A549 (cell line): ENCODE data around the gene COL8A2.

Experiments used
- BHLHE40 ChIP-seq: IDR thresholded peaks from 2 replicates; pipeline ENCODE4 v1.6.1; 2012; ENCODE audit warnings: low read depth, low read length, inconsistent platforms
- CBX2 ChIP-seq: fragments of 200-600 bp; sonication (generic); IDR thresholded peaks from 2 replicates; pipeline ENCODE4 v1.6.1; 2016; ENCODE audit warnings: low read depth, mild to moderate bottlenecking, borderline replicate concordance
- CEBPB ChIP-seq, 2 experiments: fragments of >200 bp in 1 of 2; sonication (Bioruptor Twin) in 1 of 2; formaldehyde crosslinking in 1 of 2; IDR thresholded peaks; 2 replicates each; pipeline ENCODE4 v1.6.1; 2012 to 2016
- CTCF ChIP-seq: fragments of >200 bp; sonication (Bioruptor Twin); formaldehyde crosslinking; IDR thresholded peaks from 3 replicates; pipeline ENCODE4 v1.5.1; 2016
- EP300 ChIP-seq, 2 experiments: fragments of >200 bp; sonication (Bioruptor Twin); formaldehyde crosslinking; IDR thresholded peaks; 2 replicates in 1 of 2; 3 replicates in 1 of 2; pipeline ENCODE4 v1.6.1; 2016 to 2017
- JUNB ChIP-seq: fragments of >200 bp; sonication (Bioruptor Twin); formaldehyde crosslinking; IDR thresholded peaks from 2 replicates; pipeline ENCODE4 v1.6.1; 2016
- KDM5A ChIP-seq: fragments of 200-600 bp; sonication (generic); IDR thresholded peaks from 2 replicates; pipeline ENCODE4 v1.6.1; 2016; ENCODE audit warnings: antibody characterized with exemption, mild to moderate bottlenecking
- PHF8 ChIP-seq: fragments of 200-600 bp; sonication (generic); IDR thresholded peaks from 2 replicates; pipeline ENCODE4 v1.6.1; 2016; ENCODE audit warnings: low read depth, mild to moderate bottlenecking, antibody characterized with exemption, moderate library complexity, borderline replicate concordance
- POLR2A ChIP-seq: IDR thresholded peaks from 2 replicates; pipeline ENCODE4 v1.6.1; 2012; ENCODE audit warnings: mild to moderate bottlenecking, low read length
- RAD21 ChIP-seq, 2 experiments: fragments of >200 bp in 1 of 2; sonication (Bioruptor Twin) in 1 of 2; formaldehyde crosslinking in 1 of 2; IDR thresholded peaks in 1 of 2; conservative IDR thresholded peaks in 1 of 2; 2 replicates in 1 of 2; 3 replicates in 1 of 2; pipeline ENCODE4 v1.6.1; 2012 to 2018; ENCODE audit warnings: inconsistent platforms in 1 of 2
- USF2 ChIP-seq: fragments of 450-650 bp; IDR thresholded peaks from 2 replicates; pipeline ENCODE4 v1.6.1; 2014; ENCODE audit warnings: antibody characterized with exemption
- ZFP36 ChIP-seq: fragments of 450-650 bp; IDR thresholded peaks from 2 replicates; pipeline ENCODE4 v1.6.1; 2014; ENCODE audit warnings: borderline replicate concordance; ENCODE audit not compliant: partially characterized antibody

GRCh38 chr1:36115931-36116330 lies 9.1 kb downstream of the COL8A2 start:
- no peak for TF ChIP-seq CTCF
- no peak for TF ChIP-seq RAD21 (conservative IDR thresholded peaks at IDR 0.05 in 1 of 2, IDR thresholded peaks at IDR 0.05 in 1 of 2)
- TF ChIP-seq ZFP36 = no peak
- TF ChIP-seq POLR2A = no peak
- TF ChIP-seq BHLHE40 = no peak
- no peak for TF ChIP-seq JUNB
- TF ChIP-seq PHF8 = no peak
- TF ChIP-seq EP300 (IDR thresholded peaks at IDR 0.05) = no peak
- TF ChIP-seq USF2 = no peak
- no peak for TF ChIP-seq KDM5A
- TF ChIP-seq CBX2 = no peak
- TF ChIP-seq CEBPB (IDR thresholded peaks at IDR 0.05) = no peak
